Cerebellar nuclear complex (tissue), 1 donor: ENCODE data around the gene DNAJC27.

Experiments
- DNase-seq, 2 experiments: peaks; one replicate each; lab custom pipeline; 2025; lab: John Stamatoyannopoulos, UW

The DNAJC27 gene

GRCh38 chr2:24925815-24926214 is 45.9 kb downstream of the DNAJC27 start:
- no peak for DNase-seq

- DNase-seq: no peak
Observed at GRCh38 chr2:24924732-24925131, 47.0 kb downstream of the DNAJC27 start.

GRCh38 chr2:24924266-24924665 is 47.5 kb downstream of the DNAJC27 start:
- no peak for DNase-seq

GRCh38 chr2:24923106-24923505 is 48.6 kb downstream of the DNAJC27 start:
- DNase-seq: no peak

- DNase-seq: no peak
Observed at GRCh38 chr2:24922556-24922955, 49.2 kb downstream of the DNAJC27 start.

DNA sequence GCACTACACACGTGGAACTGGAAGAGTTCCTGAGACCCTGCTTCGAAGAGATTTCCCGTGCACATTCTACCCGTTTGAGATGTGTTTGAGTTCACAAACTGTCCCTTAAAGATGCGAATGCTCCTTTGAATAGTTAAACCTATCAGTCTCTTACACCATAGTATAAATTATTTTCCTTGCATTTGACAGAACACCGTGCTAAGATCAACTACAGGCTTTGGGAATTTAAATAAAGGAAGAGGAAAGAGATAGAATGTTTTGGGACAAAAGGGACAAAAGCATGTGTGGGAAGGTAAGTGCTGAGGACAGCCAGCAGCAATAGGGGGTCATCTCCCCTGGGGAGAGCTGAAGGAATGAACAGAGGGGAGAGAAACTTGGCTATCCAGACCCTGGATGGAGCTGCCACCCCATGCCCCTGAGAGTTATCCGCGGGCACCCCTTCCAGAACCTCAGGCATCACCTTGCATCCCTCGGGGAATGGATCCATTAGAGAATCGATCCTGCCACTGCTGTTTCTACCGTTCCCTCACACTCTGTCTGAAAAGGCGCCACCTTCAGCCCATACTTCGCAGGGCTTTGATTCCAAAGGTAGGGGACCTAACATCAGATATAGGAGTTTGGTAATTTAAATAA is 50.8 kb downstream of the DNAJC27 start:
- DNase-seq: no peak

- DNase-seq: no peak
Observed at GRCh38 chr2:24920098-24920808, 51.5 kb downstream of the DNAJC27 start, which contains the start of gene ADCY3. TSS of gene ADCY3 (minus strand) at chr2:24920237. CDS start at chr2:24918987, 1,250 bp downstream.

DNA sequence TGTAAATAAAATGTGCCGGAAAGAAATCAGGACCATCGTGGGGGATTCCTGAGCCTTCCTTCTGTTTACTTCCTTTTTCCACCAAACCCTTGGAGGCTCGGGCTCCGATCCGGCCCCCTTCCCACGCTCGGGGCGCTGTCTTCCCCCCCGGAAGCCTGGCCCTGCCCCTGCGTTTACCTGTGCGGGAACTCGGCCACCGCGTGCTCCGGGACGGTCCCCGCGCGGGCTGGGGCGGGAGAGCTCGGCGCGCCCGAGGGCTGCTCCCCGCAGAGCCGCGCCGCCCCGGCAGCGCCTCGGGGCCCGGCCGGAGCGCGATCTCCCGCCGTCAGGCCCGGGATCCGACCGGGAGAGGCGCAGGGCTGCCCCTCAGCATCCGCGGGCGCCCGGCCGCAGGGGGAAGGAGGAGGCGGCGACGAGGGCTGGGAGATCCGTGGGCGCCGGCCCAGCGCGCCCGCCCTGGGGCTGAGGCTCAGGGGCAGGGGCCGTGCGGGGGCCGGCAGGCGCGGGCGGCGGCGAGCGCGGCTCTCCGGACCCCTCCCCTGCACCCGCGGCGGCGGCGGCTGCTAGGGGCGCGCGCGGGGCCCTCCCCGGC is 52.2 kb downstream of the DNAJC27 start:
- no peak for DNase-seq

GRCh38 chr2:24919037-24919505 is 52.7 kb downstream of the DNAJC27 start:
- DNase-seq: no peak

DNA sequence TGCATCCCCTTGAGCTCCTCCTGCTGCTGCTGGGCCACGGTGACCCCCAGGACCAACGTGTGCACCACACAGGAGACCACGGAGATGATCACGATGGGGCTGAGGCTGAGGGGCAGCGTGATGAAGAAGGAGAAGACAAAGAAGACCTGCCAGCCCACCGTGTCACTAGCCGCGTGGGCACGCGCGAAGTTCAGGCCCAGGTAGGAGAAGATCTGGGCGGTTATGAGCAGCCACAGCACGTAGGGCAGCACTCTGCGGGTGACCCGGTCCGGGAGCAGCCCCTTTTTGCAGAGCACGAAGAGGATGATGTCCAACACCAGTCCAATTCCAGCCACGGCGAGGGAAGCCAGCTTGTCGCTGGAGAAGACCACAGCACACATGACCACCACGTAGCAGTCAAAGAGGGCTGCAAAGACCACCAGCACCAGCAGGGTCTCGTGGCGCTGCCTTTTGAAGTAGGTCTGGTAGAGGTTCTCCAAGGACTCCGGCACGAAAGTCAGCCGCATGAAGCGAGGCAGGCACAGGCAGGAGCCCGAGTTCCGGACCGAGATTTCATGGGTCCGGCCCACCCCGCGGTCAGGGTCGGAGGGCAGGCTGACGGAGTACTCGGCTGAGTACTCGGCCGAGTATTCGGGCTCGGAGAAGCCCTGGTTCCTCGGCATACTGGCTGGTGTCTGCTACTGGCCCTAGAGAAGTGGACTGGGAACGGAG is 53.3 kb downstream of the DNAJC27 start:
- DNase-seq: no peak

- DNase-seq: no peak
Observed at GRCh38 chr2:24917731-24918325, 53.9 kb downstream of the DNAJC27 start.

DNA sequence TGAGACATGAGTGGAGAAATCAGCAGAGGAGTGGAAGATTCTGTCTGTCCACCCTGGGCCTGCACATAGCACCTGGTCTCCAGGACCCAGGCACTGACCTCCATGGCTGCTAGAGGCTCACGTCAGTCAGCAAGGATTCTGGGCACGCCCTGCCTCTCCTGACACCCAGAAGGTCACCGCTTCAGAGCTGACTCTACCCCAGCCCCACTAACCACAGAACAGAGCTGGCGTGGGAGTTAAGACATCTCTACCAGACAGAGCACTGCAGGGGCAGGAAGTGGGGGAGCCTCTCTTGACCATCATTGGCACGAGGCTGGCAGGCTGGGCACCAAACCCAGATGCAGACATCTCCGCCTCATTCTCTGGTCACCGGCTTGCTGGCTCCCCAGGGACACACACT is 54.7 kb downstream of the DNAJC27 start:
- DNase-seq: no peak

GRCh38 chr2:24915796-24916195 is 56.0 kb downstream of the DNAJC27 start:
- no peak for DNase-seq

DNA sequence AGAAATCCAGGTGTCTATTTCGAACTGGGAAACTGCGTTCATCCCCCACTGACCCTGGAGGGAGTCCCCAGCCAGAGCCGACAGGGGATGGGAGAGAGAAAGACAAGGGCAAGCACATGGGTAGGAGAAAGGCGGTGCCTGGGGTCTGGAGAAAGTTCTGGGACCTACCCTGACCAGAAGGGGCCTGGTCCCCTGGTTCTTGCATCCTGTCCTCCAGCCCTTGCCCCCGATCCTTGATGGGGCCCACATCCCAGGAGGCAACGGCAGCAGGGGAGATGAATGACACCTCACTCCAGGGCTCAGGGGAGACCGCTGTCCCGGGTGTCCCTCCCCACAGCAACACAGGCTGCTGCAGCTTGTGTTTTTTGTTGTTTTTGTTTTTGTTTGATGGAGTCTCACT is 56.6 kb downstream of the DNAJC27 start:
- no peak for DNase-seq

GRCh38 chr2:24914713-24915112 is 57.0 kb downstream of the DNAJC27 start:
- DNase-seq: no peak

DNA sequence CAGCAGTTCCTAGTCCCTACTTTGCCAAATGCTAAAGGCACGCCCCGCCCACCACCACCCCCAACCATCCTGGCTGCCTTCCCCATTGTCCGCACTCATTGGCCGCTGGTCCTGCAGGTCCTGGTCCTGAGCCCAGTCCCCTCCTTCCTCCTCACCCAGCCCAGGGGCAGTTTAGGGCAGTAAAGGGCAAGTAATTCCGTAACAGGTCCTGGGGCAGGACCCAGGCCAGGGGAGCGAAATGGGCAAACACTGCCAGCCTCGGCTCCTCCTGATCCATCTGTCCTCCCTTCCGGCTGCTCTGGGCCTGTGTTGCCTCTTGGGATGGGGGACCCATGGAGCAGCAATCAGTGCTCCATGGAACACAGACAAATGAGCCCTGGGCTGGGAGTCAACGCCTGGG is 57.8 kb downstream of the DNAJC27 start:
- DNase-seq: no peak

DNA sequence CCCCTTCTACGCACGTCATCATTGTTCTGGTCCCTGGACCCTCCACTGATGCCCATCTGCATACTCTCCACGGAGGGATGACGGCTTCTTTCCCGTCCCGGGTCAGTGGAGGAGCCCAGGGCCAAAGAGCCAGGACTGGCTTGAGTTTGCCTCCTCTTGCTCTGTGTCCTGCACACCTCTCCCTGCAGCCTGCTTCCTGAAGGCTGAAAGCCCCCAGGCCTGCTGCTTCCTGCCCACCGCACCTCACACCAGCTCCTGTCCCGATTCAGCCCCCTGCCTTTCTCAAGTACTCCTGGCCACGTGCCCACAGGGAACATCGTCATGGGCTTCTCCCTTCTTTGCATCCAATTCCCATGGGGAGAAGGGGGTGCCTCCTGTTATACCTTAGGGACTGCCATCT is 58.8 kb downstream of the DNAJC27 start:
- no peak for DNase-seq

DNA sequence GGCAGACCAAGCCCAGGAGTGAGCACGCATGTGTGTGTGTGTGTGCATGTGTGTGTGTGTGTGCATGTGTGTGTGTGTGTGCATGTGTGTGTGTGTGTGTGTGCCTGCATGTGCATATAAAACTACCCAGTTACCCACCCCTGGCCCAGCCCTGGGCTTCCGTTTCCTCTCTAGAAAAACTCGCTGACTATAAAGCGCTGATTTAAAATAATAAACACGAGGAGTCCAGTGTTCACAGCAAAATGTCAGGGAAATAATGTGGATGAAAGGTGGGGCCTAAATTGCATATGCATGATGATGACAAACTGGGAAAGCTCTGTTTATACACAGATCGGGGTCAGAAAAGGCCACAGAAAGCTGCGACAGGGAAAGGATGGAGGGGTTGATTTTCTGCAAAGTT is 59.2 kb downstream of the DNAJC27 start:
- no peak for DNase-seq

DNA sequence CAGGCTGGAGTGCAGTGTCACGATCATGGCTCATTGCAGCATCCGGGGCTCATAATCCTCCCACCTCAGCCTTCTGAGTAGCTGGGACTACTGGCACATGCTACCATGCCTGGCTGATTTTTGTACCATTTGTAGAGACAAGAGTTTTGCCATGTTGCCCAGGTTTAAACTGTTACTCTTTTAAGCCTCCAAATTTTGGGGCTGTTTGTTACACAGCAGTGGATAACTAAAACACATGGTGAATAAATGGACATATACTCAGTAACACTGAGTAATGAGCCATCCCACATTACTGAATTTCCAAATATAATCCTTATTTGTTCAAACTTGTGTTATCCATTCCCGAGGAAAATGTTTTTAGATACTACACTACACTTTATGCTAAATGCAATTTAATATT is 61.5 kb downstream of the DNAJC27 start:
- no peak for DNase-seq

DNA sequence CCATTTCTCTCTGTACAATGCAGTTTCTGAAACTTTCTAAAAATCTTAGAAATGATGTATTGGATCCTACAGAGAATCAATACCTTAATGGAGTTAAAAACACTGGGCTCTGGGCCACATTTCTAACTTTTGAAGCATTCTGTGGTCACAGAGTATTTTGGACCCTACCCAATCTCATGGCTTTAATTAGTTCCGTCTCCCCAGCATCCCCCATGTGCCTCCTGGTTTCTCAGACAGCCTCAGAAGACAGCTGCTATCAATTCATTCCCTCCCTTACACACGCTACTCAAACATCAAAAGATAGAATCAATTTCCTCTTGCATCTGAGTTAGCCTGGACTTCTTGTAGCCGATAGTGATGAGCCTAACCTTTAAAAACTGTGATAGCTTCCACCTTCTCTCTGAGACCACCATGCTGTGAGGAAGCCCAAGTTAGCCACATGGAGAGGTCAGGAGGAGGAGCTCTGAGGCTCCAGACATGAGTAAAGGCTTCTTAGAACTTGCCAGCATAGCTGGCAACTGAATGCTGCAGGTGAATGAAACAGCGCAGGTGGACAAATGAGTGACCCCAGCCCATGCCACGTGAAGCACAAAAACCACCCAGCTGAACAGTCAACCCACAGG is 62.1 kb downstream of the DNAJC27 start:
- no peak for DNase-seq

DNA sequence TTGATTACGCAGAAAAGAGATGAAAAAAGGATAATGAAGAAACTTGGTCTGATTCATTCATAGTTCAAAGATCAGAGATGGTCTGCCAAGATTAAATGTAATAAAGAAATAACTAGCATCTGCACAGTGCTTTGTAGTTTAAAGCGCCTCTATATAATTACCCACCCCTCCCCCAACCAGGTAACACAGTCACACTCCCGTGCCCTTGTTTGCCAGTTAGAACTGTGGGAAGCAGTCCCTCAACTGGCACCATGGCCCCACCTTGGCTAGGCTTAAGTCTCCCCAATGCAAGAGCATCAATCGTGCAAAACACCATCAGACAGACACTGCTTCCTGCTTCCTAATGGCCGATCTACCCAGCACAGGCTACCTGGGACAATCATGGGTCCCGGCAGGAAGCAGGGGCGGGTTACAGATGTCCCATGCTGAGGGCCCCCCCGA is 63.3 kb downstream of the DNAJC27 start:
- DNase-seq: no peak

DNA sequence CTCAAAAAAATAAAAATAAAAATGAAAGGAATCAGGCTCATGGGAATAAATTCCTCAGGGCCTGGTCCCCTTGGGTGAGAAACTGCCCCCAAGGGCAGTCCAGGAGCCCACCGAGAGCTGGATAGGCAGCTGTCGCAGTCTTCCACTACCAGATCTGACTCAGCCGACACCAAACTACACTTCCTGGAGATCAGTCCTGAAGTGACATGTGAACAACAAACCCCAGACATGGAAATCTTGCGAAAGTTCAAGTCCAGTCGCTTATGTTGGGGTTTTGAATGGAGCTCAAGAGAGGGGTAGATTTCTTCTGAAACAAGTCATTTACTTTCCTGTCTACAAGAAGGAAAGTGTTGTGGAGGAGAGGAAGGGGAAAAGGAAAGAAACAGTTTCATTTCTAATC is 64.6 kb downstream of the DNAJC27 start:
- DNase-seq: no peak
